HEK293 (cell line): ENCODE measurements around the gene MLLT6.

Experiments
- CTCF ChIA-PET: fragments of 350-600 bp; formaldehyde crosslinking; extraction: SDS; loops from one replicate; lab custom pipeline; 2021; ENCODE audit warnings: antibody characterized with exemption; lab: Yijun Ruan, JAX
- POLR2A ChIA-PET: fragments of 300-600 bp; formaldehyde crosslinking; extraction: SDS; loops from one replicate; lab custom pipeline; 2020; ENCODE audit warnings: antibody characterized with exemption, inconsistent platforms; lab: Yijun Ruan, JAX
- H3K27ac ChIP-seq: fragments of 200-500 bp; sonication (Bioruptor generic); 2 replicates; pipeline ENCODE4 v1.5.1; 2014; ENCODE audit warnings: low read depth, low read length, control low read depth, inconsistent platforms; ENCODE audit errors: extremely low read depth
- H3K36me3 ChIP-seq, 2 experiments: fragments of 200-500 bp in 1 of 2; sonication (Bioruptor generic) in 1 of 2; 1 replicate in 1 of 2; 2 replicates in 1 of 2; pipeline ENCODE4 v1.5.1; 2014 to 2017; ENCODE audit warnings: inconsistent platforms in 2 of 2, low read length in 2 of 2; ENCODE audit not compliant: control insufficient read depth in 2 of 2, insufficient read depth in 1 of 2
- H3K4me1 ChIP-seq: fragments of 200-500 bp; sonication (Bioruptor generic); 2 replicates; pipeline ENCODE4 v1.5.1; 2014; ENCODE audit warnings: mild to moderate bottlenecking, low read length, inconsistent platforms; ENCODE audit not compliant: control insufficient read depth, insufficient read depth
- H3K4me3 ChIP-seq: 2 replicates; pipeline ENCODE4 v1.5.1; 2011; ENCODE audit warnings: low read depth, mild to moderate bottlenecking, control low read depth, low read length, moderate library complexity
- H3K9me3 ChIP-seq: fragments of 200-500 bp; sonication (Bioruptor generic); 2 replicates; pipeline ENCODE4 v1.5.1; 2014; ENCODE audit warnings: low read depth, low read length, inconsistent platforms; ENCODE audit not compliant: control insufficient read depth, insufficient read depth
- ELK4 ChIP-seq: IDR thresholded peaks from 2 replicates; pipeline ENCODE4 v1.6.1; 2011; ENCODE audit warnings: mild to moderate bottlenecking, low read depth, low read length, borderline replicate concordance
- HOXA7 ChIP-seq: sonication (generic); formaldehyde crosslinking; IDR thresholded peaks from 2 replicates; pipeline ENCODE4 v1.8.1; 2022; ENCODE audit warnings: missing genetic modification reagents, borderline replicate concordance
- KLF9 ChIP-seq: fragments of 450-650 bp; formaldehyde crosslinking; IDR thresholded peaks from 2 replicates; pipeline ENCODE4 v1.5.1; 2016; ENCODE audit warnings: missing biosample characterization, missing genetic modification characterization, low read depth
- SCRT2 ChIP-seq: fragments of 450-650 bp; formaldehyde crosslinking; IDR thresholded peaks from 2 replicates; pipeline ENCODE4 v1.5.1; 2016; ENCODE audit warnings: missing biosample characterization, missing genetic modification characterization
- SP3 ChIP-seq: fragments of 450-650 bp; formaldehyde crosslinking; IDR thresholded peaks from 2 replicates; pipeline ENCODE4 v1.5.1; 2016; ENCODE audit warnings: missing biosample characterization, missing genetic modification characterization
- ZBTB17 ChIP-seq: fragments of 450-650 bp; formaldehyde crosslinking; IDR thresholded peaks from 2 replicates; pipeline ENCODE4 v1.5.1; 2016; ENCODE audit warnings: missing biosample characterization, missing genetic modification characterization
- ZBTB6 ChIP-seq: fragments of 450-650 bp; formaldehyde crosslinking; IDR thresholded peaks from 2 replicates; pipeline ENCODE4 v1.5.1; 2017; ENCODE audit warnings: missing biosample characterization, missing genetic modification characterization
- ZFP3 ChIP-seq: fragments of 450-650 bp; formaldehyde crosslinking; IDR thresholded peaks from 2 replicates; pipeline ENCODE4 v1.5.1; 2016; ENCODE audit warnings: low read depth, missing biosample characterization, missing genetic modification characterization
- ZFP41 ChIP-seq: fragments of 450-650 bp; formaldehyde crosslinking; IDR thresholded peaks from 2 replicates; pipeline ENCODE4 v1.5.1; 2016; ENCODE audit warnings: missing biosample characterization, missing genetic modification characterization, borderline replicate concordance
- ZNF114 ChIP-seq: fragments of 450-650 bp; formaldehyde crosslinking; IDR thresholded peaks from 2 replicates; pipeline ENCODE4 v1.5.0; 2017; ENCODE audit warnings: missing biosample characterization, missing genetic modification characterization
- ZNF184 ChIP-seq: fragments of 450-650 bp; IDR thresholded peaks from 2 replicates; pipeline ENCODE4 v1.5.1; 2018; ENCODE audit warnings: missing biosample characterization, mild to moderate bottlenecking, missing genetic modification characterization
- ZNF2 ChIP-seq: fragments of 450-650 bp; formaldehyde crosslinking; IDR thresholded peaks from 2 replicates; pipeline ENCODE4 v1.5.1; 2016; ENCODE audit warnings: missing biosample characterization, missing genetic modification characterization
- ZNF211 ChIP-seq: fragments of 450-650 bp; formaldehyde crosslinking; IDR thresholded peaks from 2 replicates; pipeline ENCODE4 v1.5.1; 2016; ENCODE audit warnings: low read depth, missing biosample characterization, missing genetic modification characterization
- ZNF223 ChIP-seq: fragments of 450-650 bp; formaldehyde crosslinking; IDR thresholded peaks from 2 replicates; pipeline ENCODE4 v1.5.1; 2016; ENCODE audit warnings: missing biosample characterization, missing genetic modification characterization
- ZNF248 ChIP-seq: fragments of 450-650 bp; formaldehyde crosslinking; IDR thresholded peaks from 2 replicates; pipeline ENCODE4 v1.5.1; 2017; ENCODE audit warnings: missing biosample characterization, missing genetic modification characterization
- ZNF324 ChIP-seq: fragments of 450-650 bp; formaldehyde crosslinking; IDR thresholded peaks from 2 replicates; pipeline ENCODE4 v1.5.1; 2016; ENCODE audit warnings: missing biosample characterization, missing genetic modification characterization
- ZNF37A ChIP-seq: fragments of 450-650 bp; IDR thresholded peaks from 2 replicates; pipeline ENCODE4 v1.5.1; 2018; ENCODE audit warnings: missing biosample characterization, missing genetic modification characterization
- ZNF394 ChIP-seq: fragments of 450-650 bp; formaldehyde crosslinking; IDR thresholded peaks from 2 replicates; pipeline ENCODE4 v1.5.1; 2016; ENCODE audit warnings: missing biosample characterization, missing genetic modification characterization, mild to moderate bottlenecking, moderate library complexity, borderline replicate concordance
- ZNF513 ChIP-seq: fragments of 450-650 bp; IDR thresholded peaks from 2 replicates; pipeline ENCODE4 v1.5.1; 2018; ENCODE audit warnings: missing biosample characterization, missing genetic modification characterization
- ZNF514 ChIP-seq: fragments of 450-650 bp; formaldehyde crosslinking; IDR thresholded peaks from 2 replicates; pipeline ENCODE4 v1.5.1; 2016; ENCODE audit warnings: missing biosample characterization, missing genetic modification characterization
- ZNF521 ChIP-seq: fragments of 450-650 bp; formaldehyde crosslinking; IDR thresholded peaks from 2 replicates; pipeline ENCODE4 v1.5.1; 2017; ENCODE audit warnings: missing biosample characterization, mild to moderate bottlenecking, missing genetic modification characterization
- ZNF558 ChIP-seq: fragments of 450-650 bp; formaldehyde crosslinking; IDR thresholded peaks from 2 replicates; pipeline ENCODE4 v1.5.1; 2016; ENCODE audit warnings: missing biosample characterization, missing genetic modification characterization
- ZNF600 ChIP-seq: fragments of 450-650 bp; formaldehyde crosslinking; IDR thresholded peaks from 2 replicates; pipeline ENCODE4 v1.5.1; 2016; ENCODE audit warnings: missing biosample characterization, missing genetic modification characterization
- ZNF639 ChIP-seq: fragments of 450-650 bp; formaldehyde crosslinking; IDR thresholded peaks from 2 replicates; pipeline ENCODE4 v1.5.1; 2016; ENCODE audit warnings: missing biosample characterization, missing genetic modification characterization
- ZNF645 ChIP-seq: fragments of 450-650 bp; formaldehyde crosslinking; IDR thresholded peaks from 2 replicates; pipeline ENCODE4; 2016; ENCODE audit warnings: missing biosample characterization, missing genetic modification characterization

MLLT6 gene

GRCh38 chr17:38702916-38703741, 1.9 kb upstream of the MLLT6 start (continued):
- TF ChIP-seq SCRT2 (tag by site-specific recombination) (peak; percentile 8; the same call in 1 of the 2 replicates), ZNF639 (tag by site-specific recombination) (no peak), ZNF211 (tag by site-specific recombination) (no peak), ZNF514 (tag by site-specific recombination) (no peak), ZFP3 (tag by site-specific recombination) (no peak)

- ChIA-PET POLR2A (interaction anchor here (1.0 to 3.6 kb wide), 5 partner anchors 12 to 449 kb away, joined by 4 to 20 read pairs (median 18); partner anchors contain the start of genes CISD3 and PSMB3), CTCF (interaction anchor here (0.5 to 1.0 kb wide), 6 partner anchors 20 to 162 kb away, joined by 3 to 6 read pairs (median 3); no protein-coding TSS in a partner anchor)
- H3K9me3 ChIP-seq = no peaks in the 10 kb centered on the region
- peak overlapping the region; percentile 60 for H3K4me3 ChIP-seq
- H3K4me1 ChIP-seq = peaks cover 10% of the 10 kb centered on the region
- H3K27ac ChIP-seq = peak overlapping the region; percentile 87; the same call in 1 of the 2 replicates
- peaks cover 7 to 15% of the 10 kb centered on the region in 2 experiments; a peak in 2 of 3 replicates for H3K36me3 ChIP-seq
- TF ChIP-seq ZNF37A (tag by site-specific recombination) (no peak), ZNF248 (tag by site-specific recombination) (no peak), SP3 (tag by site-specific recombination) (peak; percentile 92), ZNF324 (tag by site-specific recombination) (no peak), ZNF558 (tag by site-specific recombination) (no peak), ZNF645 (tag by site-specific recombination) (no peak), ZBTB6 (no peak), ZNF394 (tag by site-specific recombination) (no peak), ZNF184 (tag by site-specific recombination) (0 out of 2 replicates have a peak, but pooled peaks have one; percentile 25), ZNF521 (tag by site-specific recombination) (no peak), ZBTB17 (no peak; the same call in 1 of the 2 replicates), ZNF2 (tag by site-specific recombination) (no peak), HOXA7 (CRISPR knock-in tag) (no peak), ZNF600 (tag by site-specific recombination) (peak; percentile 66; the same call in 1 of the 2 replicates), ZFP41 (no peak), ZNF223 (tag by site-specific recombination) (no peak; the same call in 1 of the 2 replicates), KLF9 (tag by site-specific recombination) (peak; percentile 77), ZNF114 (tag by site-specific recombination) (no peak), ELK4 (no peak; the same call in 1 of the 2 replicates), ZNF513 (tag by site-specific recombination) (no peak)
Observed at GRCh38 chr17:38703742-38704605, 1.1 kb upstream of the MLLT6 start.
